SK-N-SH (cell line): Measurements from ENCODE around the gene EIF1AD.

Experiments
- CTCF ChIP-seq: fragments of 200-600 bp; sonication (generic); IDR thresholded peaks from 2 replicates; pipeline ENCODE4 v1.6.1; 2017; ENCODE audit warnings: antibody characterized with exemption, mild to moderate bottlenecking, moderate library complexity
- EZH2phosphoT487 ChIP-seq: fragments of 200-600 bp; sonication (generic); IDR thresholded peaks from 2 replicates; pipeline ENCODE4 v1.6.1; 2017; ENCODE audit warnings: low read depth, mixed run types, mild to moderate bottlenecking, antibody characterized with exemption, moderate library complexity, borderline replicate concordance
- GATA2 ChIP-seq: sonication (generic); formaldehyde crosslinking; IDR thresholded peaks from 2 replicates; pipeline ENCODE4 v1.5.0; 2020; ENCODE audit warnings: mild to moderate bottlenecking, missing genetic modification reagents
- POLR2AphosphoS5 ChIP-seq: IDR thresholded peaks from 2 replicates; pipeline ENCODE4 v1.6.1; 2012; ENCODE audit warnings: low read depth, low read length
- RAD21 ChIP-seq: IDR thresholded peaks from 2 replicates; pipeline ENCODE4 v1.6.1; 2012; ENCODE audit warnings: mild to moderate bottlenecking, low read length
- SIN3A ChIP-seq: IDR thresholded peaks from 2 replicates; pipeline ENCODE4 v1.6.1; 2012; ENCODE audit warnings: low read depth, mild to moderate bottlenecking, low read length, moderate library complexity, borderline replicate concordance
- SMC3 ChIP-seq: IDR thresholded peaks from 2 replicates; pipeline ENCODE4 v1.6.1; 2012; ENCODE audit warnings: low read depth, low read length, improper control_type of control experiment
- TAF1 ChIP-seq: IDR thresholded peaks from 2 replicates; pipeline ENCODE4 v1.6.1; 2012; ENCODE audit warnings: low read depth, mild to moderate bottlenecking, low read length, moderate library complexity, borderline replicate concordance
- YY1 ChIP-seq: IDR thresholded peaks from 2 replicates; pipeline ENCODE4 v1.4.0; 2012; ENCODE audit warnings: low read depth, mild to moderate bottlenecking

- TF ChIP-seq CTCF (no peak), SMC3 (no peak), SIN3A (no peak), RAD21 (no peak), POLR2AphosphoS5 (no peak), EZH2phosphoT487 (no peak), YY1 (no peak), TAF1 (no peak), GATA2 (CRISPR knock-in tag) (no peak)
These were observed 34.5 kb downstream of the EIF1AD start for GRCh38 chr11:65967329-65967934.
